ENCODE results near the gene RYR3. TPM values are rescaled to one million over a fixed set of nuclear protein-coding genes. Genes with fewer than 3 reads are reported as not detected.

RYR3 gene
- total RNA-seq, 1 donor from 2014 or later: 1.5 TPM

GRCh38 chr15:33888176-33888575, 577.4 kb downstream of the RYR3 start:
- Histone ChIP-seq H3K27me3 (ENCODE audit: insufficient read depth, low read length) (no peaks in the 10 kb centered on the region), H3K4me1 (ENCODE audit: insufficient read depth, low read length) (no peaks in the 10 kb centered on the region), H3K27ac (ENCODE audit: low read depth, low read length) (no peak overlapping the region), H3K4me3 (ENCODE audit: insufficient read depth, low read depth, low read length) (no peak overlapping the region), H4K20me1 (ENCODE audit: insufficient read depth, low read length) (peaks cover 15% of the 10 kb centered on the region), H3K79me2 (ENCODE audit: insufficient read depth, low read length) (no peaks in the 10 kb centered on the region), H3K9me3 (ENCODE audit: insufficient read depth, low read depth, low read length) (no peaks in the 10 kb centered on the region), H3K36me3 (ENCODE audit: insufficient read depth, low read length) (no peaks in the 10 kb centered on the region), H3K4me2 (ENCODE audit: low read length) (no peak overlapping the region), H3K9ac (ENCODE audit: low read length) (no peak overlapping the region), H2AFZ (ENCODE audit: low read depth, low read length) (no peak overlapping the region)
- DNase-seq (ENCODE audit: low read depth) (no peak), FAIRE-seq (no peak)
- Mint-ChIP-seq H3K4me1 (ENCODE audit: low read depth, unreplicated experiment) (no peaks in the 10 kb centered on the region), H3K9me3 (ENCODE audit: unreplicated experiment) (peaks cover 3% of the 10 kb centered on the region), H3K27ac (ENCODE audit: unreplicated experiment) (no peak overlapping the region), H3K27me3 (ENCODE audit: low read depth, unreplicated experiment) (no peaks in the 10 kb centered on the region), H3K4me3 (ENCODE audit: unreplicated experiment) (no peak overlapping the region), H3K36me3 (ENCODE audit: low read depth, unreplicated experiment) (peaks cover 2% of the 10 kb centered on the region)
- TF ChIP-seq CTCF (IDR thresholded peaks at IDR 0.05; ENCODE audit: insufficient read depth, low read depth, low read length): no peak
- no peak for TF ChIP-seq EZH2 (IDR thresholded peaks at IDR 0.05; ENCODE audit: insufficient read depth, low read length)

- H3K4me3 ChIP-seq (ENCODE audit: insufficient read depth, low read depth, low read length): no peak overlapping the region
- H4K20me1 ChIP-seq (ENCODE audit: insufficient read depth, low read length): peaks cover 23% of the 10 kb centered on the region
- no peak overlapping the region for H3K9ac ChIP-seq (ENCODE audit: low read length)
- Mint-ChIP-seq H3K27ac (ENCODE audit: unreplicated experiment) (no peak overlapping the region), H3K4me3 (ENCODE audit: unreplicated experiment) (no peak overlapping the region), H3K9me3 (ENCODE audit: unreplicated experiment) (peaks cover 1% of the 10 kb centered on the region), H3K27me3 (ENCODE audit: low read depth, unreplicated experiment) (no peaks in the 10 kb centered on the region), H3K4me1 (ENCODE audit: low read depth, unreplicated experiment) (peaks cover 14% of the 10 kb centered on the region), H3K36me3 (ENCODE audit: low read depth, unreplicated experiment) (no peaks in the 10 kb centered on the region)
- TF ChIP-seq EZH2 (IDR thresholded peaks at IDR 0.05; ENCODE audit: insufficient read depth, low read length) (no peak), CTCF (IDR thresholded peaks at IDR 0.05; ENCODE audit: insufficient read depth, low read depth, low read length) (no peak)
- H3K27me3 ChIP-seq (ENCODE audit: insufficient read depth, low read length): no peaks in the 10 kb centered on the region
- no peak overlapping the region for H3K4me2 ChIP-seq (ENCODE audit: low read length)
- no peak for FAIRE-seq
- H3K79me2 ChIP-seq (ENCODE audit: insufficient read depth, low read length): peaks cover 3% of the 10 kb centered on the region
- H3K36me3 ChIP-seq (ENCODE audit: insufficient read depth, low read length): no peaks in the 10 kb centered on the region
- H3K4me1 ChIP-seq (ENCODE audit: insufficient read depth, low read length): no peaks in the 10 kb centered on the region
- DNase-seq (ENCODE audit: low read depth): no peak
- no peaks in the 10 kb centered on the region for H3K9me3 ChIP-seq (ENCODE audit: insufficient read depth, low read depth, low read length)
- H3K27ac ChIP-seq (ENCODE audit: low read depth, low read length): no peak overlapping the region
- no peak overlapping the region for H2AFZ ChIP-seq (ENCODE audit: low read depth, low read length)
These were observed 583.4 kb downstream of the RYR3 start for GRCh38 chr15:33894193-33894592.

GRCh38 chr15:33902043-33902442, 591.3 kb downstream of the RYR3 start:
- H3K27me3 ChIP-seq (ENCODE audit: insufficient read depth, low read length): no peaks in the 10 kb centered on the region
- H3K79me2 ChIP-seq (ENCODE audit: insufficient read depth, low read length): peaks cover 3% of the 10 kb centered on the region
- no peaks in the 10 kb centered on the region for H3K9me3 Mint-ChIP-seq (ENCODE audit: unreplicated experiment)
- H2AFZ ChIP-seq (ENCODE audit: low read depth, low read length): no peak overlapping the region
- H3K27ac ChIP-seq (ENCODE audit: low read depth, low read length): no peak overlapping the region
- H3K4me2 ChIP-seq (ENCODE audit: low read length): no peak overlapping the region
- H3K4me1 Mint-ChIP-seq (ENCODE audit: low read depth, unreplicated experiment): peaks cover 10% of the 10 kb centered on the region
- H4K20me1 ChIP-seq (ENCODE audit: insufficient read depth, low read length): peaks cover 16% of the 10 kb centered on the region
- no peak overlapping the region for H3K4me3 Mint-ChIP-seq (ENCODE audit: unreplicated experiment)
- H3K27ac Mint-ChIP-seq (ENCODE audit: unreplicated experiment): no peak overlapping the region
- no peak for TF ChIP-seq CTCF (IDR thresholded peaks at IDR 0.05; ENCODE audit: insufficient read depth, low read depth, low read length)
- no peak for TF ChIP-seq EZH2 (IDR thresholded peaks at IDR 0.05; ENCODE audit: insufficient read depth, low read length)
- FAIRE-seq: peak; percentile 5
- DNase-seq (ENCODE audit: low read depth): no peak
- H3K36me3 Mint-ChIP-seq (ENCODE audit: low read depth, unreplicated experiment): peaks cover 3% of the 10 kb centered on the region
- no peaks in the 10 kb centered on the region for H3K27me3 Mint-ChIP-seq (ENCODE audit: low read depth, unreplicated experiment)
- no peak overlapping the region for H3K4me3 ChIP-seq (ENCODE audit: insufficient read depth, low read depth, low read length)
- H3K9ac ChIP-seq (ENCODE audit: low read length): no peak overlapping the region
- H3K4me1 ChIP-seq (ENCODE audit: insufficient read depth, low read length): no peaks in the 10 kb centered on the region
- H3K36me3 ChIP-seq (ENCODE audit: insufficient read depth, low read length): no peaks in the 10 kb centered on the region
- H3K9me3 ChIP-seq (ENCODE audit: insufficient read depth, low read depth, low read length): no peaks in the 10 kb centered on the region

All from astrocyte (in vitro differentiated cells and primary cell).